ENCODE data around the gene POU2F2.
A peak's percentile ranks its signal among the peaks of the same experiment; 100 is the strongest.

The POU2F2 gene

DNA sequence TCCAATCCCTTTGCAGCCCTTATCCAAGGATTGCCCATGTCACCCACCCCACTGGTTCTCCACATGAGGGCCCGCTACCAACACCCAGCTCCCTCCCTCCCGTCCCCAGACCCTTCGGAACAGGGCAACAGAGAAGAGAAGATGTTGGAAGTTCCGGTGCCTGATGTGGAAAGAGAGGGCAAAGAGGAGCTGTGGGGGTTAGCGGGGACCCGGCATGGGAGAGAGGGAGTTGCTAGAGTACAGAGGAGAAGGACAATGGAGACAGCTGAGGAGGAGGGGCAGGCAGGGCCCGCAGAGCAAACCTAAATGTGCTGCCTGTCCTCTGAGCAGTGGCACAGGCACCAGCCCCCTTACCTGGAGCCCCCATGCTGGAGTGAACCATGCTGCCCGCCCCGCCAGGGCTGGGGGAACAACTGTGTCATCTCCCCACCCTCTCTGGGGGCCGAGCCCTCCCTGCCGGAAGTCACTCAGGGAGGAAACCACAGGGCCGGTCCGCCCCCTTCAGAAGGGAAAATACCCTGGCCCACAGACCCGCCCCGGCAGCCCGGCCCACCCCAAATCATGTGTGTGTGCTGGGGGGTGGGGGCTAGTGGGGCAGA, at the start of gene POU2F2:
POU2F2 (minus strand) TSS at position 417 of the 599 bp plus-strand sequence; CDS start at position 382, 35 bp downstream.
- peak; percentile 90 for DNase-seq

DNA sequence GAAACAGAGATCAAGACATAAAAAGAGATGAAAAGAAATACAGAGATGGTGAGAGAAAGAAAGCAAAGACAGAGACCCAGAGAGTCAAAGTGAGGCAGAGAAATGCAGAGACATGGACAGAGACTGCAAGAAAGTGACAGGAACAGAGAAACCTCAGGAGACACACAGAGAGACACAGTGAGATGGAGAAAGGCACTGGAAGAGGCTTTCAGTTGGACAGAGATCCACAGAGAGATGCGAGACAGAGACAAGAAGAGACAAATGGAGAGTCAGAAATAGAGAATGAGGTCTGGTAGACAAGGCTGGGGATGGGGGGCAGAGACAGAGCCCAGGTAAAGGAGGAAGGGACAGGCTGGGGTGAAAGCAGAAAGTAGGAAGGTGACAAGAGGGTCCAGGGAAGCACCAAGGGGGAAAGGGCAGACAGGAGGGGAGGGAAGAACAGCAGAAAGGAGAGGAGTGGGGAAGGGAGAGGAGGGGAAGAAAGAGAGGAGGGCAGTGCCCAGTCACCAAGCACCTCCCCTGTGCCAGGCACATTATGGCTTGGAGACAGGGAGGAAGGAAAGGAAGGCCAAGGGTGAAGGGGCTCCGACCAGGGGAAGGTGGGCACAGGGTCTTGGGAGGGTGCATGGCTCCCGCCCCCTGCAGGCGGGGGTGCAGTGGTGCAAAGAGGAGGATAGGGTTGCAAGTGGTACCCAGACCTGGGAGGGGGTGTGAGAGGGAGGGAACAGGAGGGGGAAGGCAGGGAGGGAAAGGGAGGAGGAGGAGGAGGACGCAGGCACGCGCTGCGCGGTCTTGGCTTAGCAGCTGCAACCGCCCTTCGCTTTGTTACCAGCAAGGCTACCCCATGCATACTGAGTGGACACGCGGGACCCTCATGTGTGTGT, 46.8 kb upstream of the POU2F2 start:
- peak; percentile 26 for DNase-seq

- DNase-seq: no peak
These were observed 45.4 kb upstream of the POU2F2 start for GRCh38 chr19:42177686-42178019.

DNA sequence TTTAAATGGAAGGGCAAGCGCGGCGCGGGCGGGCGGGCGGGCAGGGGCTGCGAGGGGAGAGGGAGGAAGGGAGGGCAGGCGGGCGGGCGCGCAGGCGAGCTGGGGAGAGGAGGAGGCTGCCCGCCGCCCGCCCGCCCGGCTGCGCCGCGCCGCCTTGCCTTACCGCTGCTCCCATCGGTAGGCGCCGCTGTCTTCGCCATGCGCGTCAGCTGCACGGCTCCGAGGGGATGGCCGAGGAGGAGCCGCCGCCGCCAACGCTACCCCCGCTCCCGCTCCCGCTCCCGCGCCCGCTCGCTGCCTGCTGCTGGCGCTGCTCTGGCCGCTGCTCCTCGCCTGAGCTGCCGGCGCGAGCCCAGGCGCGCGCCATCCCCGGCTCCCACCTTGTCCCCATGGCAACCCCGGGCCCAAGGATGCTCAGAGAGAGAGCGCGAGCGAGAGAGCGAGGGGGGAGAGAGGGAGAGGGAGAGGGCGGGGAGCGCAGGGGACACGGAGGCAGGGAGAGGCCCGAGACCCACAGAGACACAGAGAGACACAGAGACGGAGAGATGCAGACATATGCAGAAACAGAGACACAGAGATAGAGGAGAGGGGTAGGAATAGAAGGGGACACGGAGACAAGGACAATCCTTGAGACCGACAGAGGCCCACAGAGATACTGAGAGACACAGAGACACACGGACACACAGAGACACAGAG, 44.9 kb upstream of the POU2F2 start:
- peak; percentile 78 for DNase-seq

- no peak for DNase-seq
These were observed 44.4 kb upstream of the POU2F2 start for GRCh38 chr19:42176649-42176989.

- no peak for DNase-seq
These were observed 43.9 kb upstream of the POU2F2 start for GRCh38 chr19:42175952-42176648.

GRCh38 chr19:42174958-42175734, 42.9 kb upstream of the POU2F2 start:
- DNase-seq: no peak

- DNase-seq: no peak
These were observed 41.9 kb upstream of the POU2F2 start for GRCh38 chr19:42174188-42174587.

GRCh38 chr19:42173695-42174094, 41.4 kb upstream of the POU2F2 start:
- DNase-seq: no peak

GRCh38 chr19:42172261-42172660, 40.0 kb upstream of the POU2F2 start:
- DNase-seq: no peak

DNA sequence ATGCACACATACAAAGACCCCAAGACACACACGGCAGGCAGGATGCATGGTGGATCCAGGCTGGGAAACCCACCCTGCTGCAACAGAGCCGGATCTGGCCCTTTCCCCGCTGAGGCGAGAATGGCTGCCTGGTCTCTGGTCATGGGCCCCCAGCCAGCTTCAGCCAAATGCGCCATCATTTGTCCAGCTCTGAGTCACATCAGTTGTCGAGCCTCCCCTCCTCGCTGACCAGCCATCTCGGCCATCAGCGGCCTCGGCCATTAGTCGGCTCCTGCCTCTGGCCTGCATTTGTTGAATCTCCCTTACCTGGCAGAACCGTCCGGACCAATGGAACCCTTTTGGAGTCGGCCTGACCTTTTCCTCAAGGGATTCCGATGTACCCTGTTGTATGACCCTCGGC, 38.5 kb upstream of the POU2F2 start:
- DNase-seq: no peak

DNA sequence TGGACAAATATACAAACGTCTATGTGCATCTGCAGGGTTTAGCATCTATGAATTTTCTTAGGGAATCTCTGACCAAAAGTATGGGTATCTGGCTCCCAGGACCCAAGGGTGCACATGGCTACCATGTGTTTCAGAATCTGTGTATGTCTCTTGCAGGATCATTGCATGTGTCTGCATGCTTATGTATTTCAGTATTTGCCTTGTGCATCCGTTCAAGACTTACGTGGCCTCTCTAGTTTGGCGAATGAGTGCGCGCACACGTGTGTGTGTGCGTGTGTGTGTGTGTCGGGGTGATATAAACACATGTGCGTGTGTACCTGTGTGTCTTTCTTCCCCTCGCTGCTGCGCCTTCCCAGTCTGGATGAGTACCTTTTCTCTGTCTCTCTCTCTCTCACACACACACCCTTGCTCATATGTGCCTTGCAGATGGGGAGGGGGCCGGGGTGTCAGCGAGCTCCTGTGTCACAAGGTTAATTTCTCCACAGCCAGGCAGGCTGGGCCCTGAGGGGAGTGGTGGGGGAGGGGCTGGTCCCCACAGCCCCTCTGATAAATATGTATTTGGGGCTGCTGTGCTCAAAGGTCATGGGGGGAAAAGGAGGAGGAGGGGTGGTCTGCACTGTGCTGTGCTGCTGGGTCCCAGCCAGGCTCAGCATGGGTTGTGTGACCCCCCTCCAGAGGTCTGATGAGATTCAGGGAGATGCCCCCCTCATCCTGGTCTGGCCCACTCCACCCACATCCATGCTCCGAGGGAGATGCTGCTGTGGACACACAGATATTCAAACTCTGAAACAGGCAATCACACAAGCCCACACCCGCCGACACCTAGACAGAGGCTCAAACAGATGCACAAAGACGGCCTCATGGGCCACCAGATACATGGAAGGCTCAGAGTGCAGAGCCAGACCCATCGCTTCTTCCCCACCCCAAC, 37.5 kb upstream of the POU2F2 start:
- no peak for DNase-seq

GRCh38 chr19:42168206-42168605, 36.0 kb upstream of the POU2F2 start:
- DNase-seq: no peak

DNA sequence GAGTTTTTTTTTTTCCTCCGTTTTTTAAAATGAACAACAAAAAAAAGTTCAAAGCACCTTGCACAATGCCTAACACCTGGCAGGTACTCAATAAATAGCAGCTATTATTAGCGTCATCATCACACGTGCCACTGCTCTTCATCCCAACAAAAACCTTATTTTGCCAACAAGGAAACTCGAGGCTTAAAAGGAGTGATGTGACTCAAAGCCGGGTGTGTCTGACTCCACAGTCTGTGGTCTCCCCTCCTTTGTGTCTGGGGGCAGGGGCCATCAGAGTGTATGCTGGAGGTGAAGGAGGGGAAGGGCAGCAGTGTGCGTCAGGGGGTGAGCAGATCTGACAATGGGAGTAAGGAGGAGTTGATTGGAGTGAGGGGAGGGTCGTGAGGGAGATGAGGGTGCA, 34.1 kb upstream of the POU2F2 start:
- DNase-seq: no peak

- DNase-seq: no peak
These were observed 32.9 kb upstream of the POU2F2 start for GRCh38 chr19:42165146-42165545.

- DNase-seq: no peak
These were observed 29.5 kb upstream of the POU2F2 start for GRCh38 chr19:42161616-42162263.

GRCh38 chr19:42159942-42160341, 27.7 kb upstream of the POU2F2 start:
- DNase-seq: no peak

GRCh38 chr19:42158926-42159325, 26.7 kb upstream of the POU2F2 start:
- DNase-seq: no peak

DNA sequence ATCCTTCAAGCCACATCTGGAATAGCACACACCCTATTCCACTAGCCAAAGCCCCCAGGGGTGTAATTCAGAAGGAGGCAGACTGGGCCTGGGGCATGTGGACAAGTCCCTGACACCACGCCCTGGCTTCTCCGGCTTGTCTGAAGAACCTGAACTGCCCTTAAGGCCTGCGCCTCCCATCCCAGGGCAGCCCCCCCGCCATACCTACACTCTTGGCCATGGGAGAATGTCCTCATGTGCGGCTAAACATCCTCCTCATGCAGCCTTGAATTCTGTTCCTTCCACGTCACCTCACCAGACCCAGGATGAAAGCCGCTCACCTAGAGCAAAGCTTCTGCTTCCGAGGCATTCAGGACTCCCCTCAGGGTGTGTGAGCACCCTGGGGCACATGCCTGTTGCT, 24.3 kb upstream of the POU2F2 start:
- DNase-seq: no peak

DNA sequence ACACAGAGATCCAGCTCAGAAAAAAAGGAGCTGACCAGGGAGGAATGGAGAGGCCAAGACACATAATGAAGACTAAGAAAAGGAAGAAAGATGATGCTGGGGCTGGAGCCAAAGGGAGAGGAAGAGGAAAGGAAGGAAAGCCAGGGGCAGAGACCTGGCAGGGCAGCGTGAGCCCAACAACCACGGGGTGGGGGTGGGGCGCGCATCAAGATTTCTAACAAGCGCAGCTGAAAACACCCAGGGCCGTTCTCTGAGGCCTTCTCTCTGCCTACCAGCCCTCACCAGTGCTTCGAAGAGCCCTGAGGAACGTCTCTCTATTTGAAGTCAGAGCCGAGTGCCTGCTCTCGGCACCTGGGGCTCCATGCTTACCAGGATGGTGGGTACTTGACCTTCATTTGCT, 23.6 kb upstream of the POU2F2 start:
- no peak for DNase-seq
